Prostate gland (tissue), 2 donors: ENCODE measurements around the gene CSAD. TPM values are rescaled to one million over a fixed set of nuclear protein-coding genes. Genes with fewer than 3 reads are reported as not detected.

ENCODE experiments used
- DNase-seq: peaks from one replicate; pipeline ENCODE4 v3.0.0-alpha.2; 2019; ENCODE audit warnings: low spot score
- H3K27ac ChIP-seq, 2 donors: fragments of 200-600 bp; sonication (generic); 2 replicates each; pipeline ENCODE4 v1.5.1; 2017 to 2019
- H3K27me3 ChIP-seq: fragments of 200-600 bp; sonication (generic); replicated peaks from 2 replicates; pipeline ENCODE4 v1.5.1; 2019; ENCODE audit not compliant: insufficient read depth
- H3K36me3 ChIP-seq, 2 donors: fragments of 200-600 bp; sonication (generic); 1 replicate in 1 of 2; 2 replicates in 1 of 2; pipeline versions ENCODE4 v1.5.1 to v1.8.1; 2017 to 2019
- H3K4me1 ChIP-seq: fragments of 200-600 bp; sonication (generic); replicated peaks from 2 replicates; pipeline ENCODE4 v1.5.1; 2019
- H3K4me3 ChIP-seq, 2 donors: fragments of 200-600 bp; sonication (generic); 2 replicates each; pipeline ENCODE4 v1.5.1; 2017 to 2019
- H3K9me3 ChIP-seq: fragments of 200-600 bp; sonication (generic); 2 replicates; pipeline ENCODE4 v1.5.1; 2017
- POLR2A ChIP-seq: fragments of 450-650 bp; IDR thresholded peaks from one replicate; pipeline ENCODE4 v1.6.1; 2016; ENCODE audit warnings: antibody characterized with exemption, mild to moderate bottlenecking
- POLR2AphosphoS5 ChIP-seq: sonication (generic); formaldehyde crosslinking; IDR thresholded peaks from one replicate; pipeline ENCODE4 v1.6.1; 2017; ENCODE audit warnings: antibody characterized with exemption
- WGBS: methylation state at CpG from one replicate; pipeline ENCODE4 v1.1.5; 2018; 5-methylcytosine and 5-hydroxymethylcytosine counted together
- intact Hi-C: fragments of 100-400 bp; cut with DNase I; formaldehyde crosslinking; loops from one replicate; pipeline ENCODE4 v1.14.2; 2022
- total RNA-seq, 2 donors: library from RNA; depleted of rRNA; stranded (reverse); fragments of >200 nt; gene quantifications; one replicate each; pipeline ENCODE4 v1.1.0, GENCODE V29; 2016
- TF ChIP-seq, protein P1 (sequence below), 4 experiments: fragments of 200-600 bp in 2 of 4; fragments of 450-650 bp in 2 of 4; sonication (generic) in 2 of 4; IDR thresholded peaks; 1 replicate in 3 of 4; 2 replicates in 1 of 4; pipeline ENCODE4 v1.5.1; 2016 to 2019; ENCODE audit warnings: antibody characterized with exemption in 4 of 4, mild to moderate bottlenecking in 2 of 4, moderate library complexity in 2 of 4

CSAD gene
- total RNA-seq, 2 donors from 2014 or later = 30.8 to 92.5 TPM

DNA sequence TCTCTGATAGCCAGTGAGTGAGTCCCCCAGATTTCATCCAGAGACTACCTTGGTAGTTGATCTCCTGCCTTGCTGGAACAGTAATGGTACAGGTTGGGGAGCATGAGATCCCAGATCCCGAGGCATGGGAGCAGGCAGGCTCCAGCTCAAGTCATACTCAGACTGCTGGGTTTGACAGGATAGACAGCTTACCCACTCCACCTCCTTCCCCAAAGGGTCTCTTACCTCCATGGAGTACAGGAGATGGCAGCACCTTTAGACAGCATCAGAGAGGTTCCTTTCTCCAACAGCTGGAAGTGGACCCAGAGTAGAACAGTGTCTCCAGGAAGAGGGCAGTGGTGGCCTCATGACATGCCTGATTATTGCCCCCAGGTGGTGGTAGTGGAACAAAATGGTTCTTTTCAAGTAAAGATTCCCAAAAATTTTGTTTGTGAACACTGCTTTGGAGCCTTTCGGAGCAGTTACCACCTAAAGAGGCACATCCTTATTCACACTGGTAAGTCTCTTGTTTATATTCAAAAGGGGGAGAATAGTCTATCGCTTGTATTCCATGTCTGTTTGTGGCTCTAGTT lies 4.9 kb upstream of the CSAD start:
- WGBS = 86% methylated on average over 3 of the region's 3 CpGs
- no peaks in the 10 kb centered on the region for H3K9me3 ChIP-seq
- no peak overlapping the region for H3K27ac ChIP-seq
- no peak overlapping the region for H3K4me3 ChIP-seq
- intact Hi-C loops = no loop called here
- TF ChIP-seq, protein P1, sequence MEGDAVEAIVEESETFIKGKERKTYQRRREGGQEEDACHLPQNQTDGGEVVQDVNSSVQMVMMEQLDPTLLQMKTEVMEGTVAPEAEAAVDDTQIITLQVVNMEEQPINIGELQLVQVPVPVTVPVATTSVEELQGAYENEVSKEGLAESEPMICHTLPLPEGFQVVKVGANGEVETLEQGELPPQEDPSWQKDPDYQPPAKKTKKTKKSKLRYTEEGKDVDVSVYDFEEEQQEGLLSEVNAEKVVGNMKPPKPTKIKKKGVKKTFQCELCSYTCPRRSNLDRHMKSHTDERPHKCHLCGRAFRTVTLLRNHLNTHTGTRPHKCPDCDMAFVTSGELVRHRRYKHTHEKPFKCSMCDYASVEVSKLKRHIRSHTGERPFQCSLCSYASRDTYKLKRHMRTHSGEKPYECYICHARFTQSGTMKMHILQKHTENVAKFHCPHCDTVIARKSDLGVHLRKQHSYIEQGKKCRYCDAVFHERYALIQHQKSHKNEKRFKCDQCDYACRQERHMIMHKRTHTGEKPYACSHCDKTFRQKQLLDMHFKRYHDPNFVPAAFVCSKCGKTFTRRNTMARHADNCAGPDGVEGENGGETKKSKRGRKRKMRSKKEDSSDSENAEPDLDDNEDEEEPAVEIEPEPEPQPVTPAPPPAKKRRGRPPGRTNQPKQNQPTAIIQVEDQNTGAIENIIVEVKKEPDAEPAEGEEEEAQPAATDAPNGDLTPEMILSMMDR (IDR thresholded peaks at IDR 0.05) = no peak
- TF ChIP-seq POLR2A (no peak), POLR2AphosphoS5 (no peak)
- H3K4me1 ChIP-seq = peaks cover 11% of the 10 kb centered on the region
- no peak for DNase-seq
- H3K27me3 ChIP-seq = no peaks in the 10 kb centered on the region
- H3K36me3 ChIP-seq = peaks cover 19 to 20% of the 10 kb centered on the region in 2 donors

DNA sequence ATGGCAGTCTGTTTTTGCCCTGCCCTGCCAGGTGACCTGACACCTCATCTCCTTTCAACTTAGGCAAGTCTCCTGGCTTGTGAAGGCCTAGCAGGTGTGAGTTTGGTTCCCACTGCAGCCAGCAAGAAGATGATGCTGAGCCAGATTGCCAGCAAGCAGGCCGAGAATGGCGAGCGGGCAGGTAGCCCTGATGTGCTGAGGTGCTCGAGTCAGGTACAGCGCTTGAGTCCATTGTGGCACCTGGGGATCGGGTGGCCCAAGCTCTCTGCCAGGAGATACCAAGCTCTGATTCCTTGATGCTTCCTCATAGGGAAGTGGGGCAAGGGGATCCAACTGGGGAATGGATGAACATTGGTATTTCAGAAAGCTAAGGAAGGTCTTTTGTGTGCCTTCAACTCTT lies 4.1 kb upstream of the CSAD start:
- WGBS = 89% methylated on average over 6 of the region's 6 CpGs
- intact Hi-C loops = no loop called here
- Histone ChIP-seq H3K9me3 (no peaks in the 10 kb centered on the region), H3K27ac (no peak overlapping the region), H3K27me3 (no peaks in the 10 kb centered on the region), H3K36me3 (peaks cover 19 to 20% of the 10 kb centered on the region in 2 donors), H3K4me1 (peaks cover 11% of the 10 kb centered on the region), H3K4me3 (no peak overlapping the region)
- no peak for TF ChIP-seq POLR2A
- TF ChIP-seq POLR2AphosphoS5 = no peak
- TF ChIP-seq, protein P1 (IDR thresholded peaks at IDR 0.05) = no peak
- no peak for DNase-seq

- Histone ChIP-seq H3K27ac (no peak overlapping the region), H3K27me3 (no peaks in the 10 kb centered on the region), H3K4me1 (peaks cover 11% of the 10 kb centered on the region), H3K4me3 (peak overlapping the region in 1 of 2 donors; percentile 5), H3K9me3 (no peaks in the 10 kb centered on the region), H3K36me3 (peaks cover 19 to 20% of the 10 kb centered on the region in 2 donors)
- 23% methylated on average over 2 of the region's 2 CpGs for WGBS
- intact Hi-C loops = no loop called here
- no peak for DNase-seq
- TF ChIP-seq, protein P1 (IDR thresholded peaks at IDR 0.05) = no peak
- TF ChIP-seq POLR2AphosphoS5 (no peak), POLR2A (no peak)
Measured at GRCh38 chr12:53182903-53183302, 2.2 kb upstream of the CSAD start.

GRCh38 chr12:53181935-53182334 lies 1.2 kb upstream of the CSAD start:
- Histone ChIP-seq H3K27ac (peak overlapping the region in 1 of 2 donors; percentile 97), H3K4me1 (peaks cover 11% of the 10 kb centered on the region), H3K27me3 (no peaks in the 10 kb centered on the region), H3K9me3 (no peaks in the 10 kb centered on the region), H3K4me3 (peak overlapping the region in 1 of 2 donors; percentile 79), H3K36me3 (peaks cover 11 to 12% of the 10 kb centered on the region in 2 donors)
- 32% methylated on average over 2 of the region's 2 CpGs for WGBS
- DNase-seq = no peak
- intact Hi-C loops = no loop called here
- TF ChIP-seq POLR2A (no peak), POLR2AphosphoS5 (no peak)
- TF ChIP-seq, protein P1 (IDR thresholded peaks at IDR 0.05) = no peak

DNA sequence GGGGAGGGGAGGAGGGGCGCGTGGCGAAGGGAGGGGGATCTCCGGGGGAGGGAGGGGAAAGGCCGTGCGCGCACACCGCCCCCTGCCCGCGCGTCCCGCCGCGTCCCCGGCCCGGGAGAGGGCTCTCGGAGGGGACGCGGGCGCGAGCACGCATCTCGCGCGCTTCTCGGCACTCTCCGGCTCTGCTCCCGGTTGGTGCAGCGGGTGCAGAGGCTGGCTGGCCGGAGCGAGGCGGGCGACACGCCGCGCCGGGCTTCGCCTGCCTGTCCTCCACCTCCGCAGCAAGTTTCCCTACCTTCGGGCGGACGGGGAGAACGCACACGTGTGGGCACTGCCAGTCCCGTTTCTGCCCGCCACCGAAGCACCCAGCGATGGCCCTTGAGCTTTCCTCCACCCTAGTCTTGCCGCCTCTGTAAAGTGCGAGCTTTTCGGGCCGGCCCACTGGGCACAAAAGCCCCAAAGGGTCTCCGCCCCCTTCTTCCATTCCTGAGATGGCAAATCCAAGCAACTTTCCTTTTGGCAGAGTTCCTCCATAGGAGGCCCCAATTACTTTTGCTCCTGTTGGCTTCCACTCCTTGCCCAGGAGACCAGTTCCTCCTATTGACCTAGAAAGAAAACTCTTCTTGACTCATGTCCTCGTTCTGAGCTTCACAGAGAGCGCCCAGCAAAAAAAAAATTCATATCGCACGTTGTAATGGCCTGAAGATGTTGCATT lies 363 bp upstream of the CSAD start:
- peak; percentile 65 for DNase-seq
- Histone ChIP-seq H3K9me3 (no peaks in the 10 kb centered on the region), H3K27me3 (no peaks in the 10 kb centered on the region), H3K4me1 (peaks cover 11% of the 10 kb centered on the region), H3K36me3 (peaks cover 5 to 11% of the 10 kb centered on the region in 2 donors), H3K4me3 (peak overlapping the region; percentile 76 to 79), H3K27ac (peak overlapping the region; percentile 96 to 97)
- WGBS = under 1% methylated on average over 50 of the region's 57 CpGs
- intact Hi-C loops = no loop called here
- peak; percentile 21 for TF ChIP-seq POLR2AphosphoS5
- TF ChIP-seq, protein P1 (IDR thresholded peaks at IDR 0.05) = no peak
